Mammary epithelial cell (primary cell): ENCODE results near the gene SLC17A8.

Experiments used
- EZH2 ChIP-seq: IDR thresholded peaks from 2 replicates; pipeline ENCODE4 v1.6.1; 2012; ENCODE audit warnings: low read length, inconsistent platforms, borderline replicate concordance
- TF ChIP-seq, protein P1 (sequence below), 2 donors: IDR thresholded peaks in 1 of 2; conservative IDR thresholded peaks in 1 of 2; 2 replicates each; pipeline ENCODE4 v1.5.1; 2011 to 2012; ENCODE audit warnings: inconsistent platforms in 2 of 2, low read length in 2 of 2, mild to moderate bottlenecking in 2 of 2, control low read depth in 1 of 2, low read depth in 1 of 2; ENCODE audit not compliant: insufficient read depth in 1 of 2; ENCODE audit errors: extremely low read depth in 1 of 2

DNA sequence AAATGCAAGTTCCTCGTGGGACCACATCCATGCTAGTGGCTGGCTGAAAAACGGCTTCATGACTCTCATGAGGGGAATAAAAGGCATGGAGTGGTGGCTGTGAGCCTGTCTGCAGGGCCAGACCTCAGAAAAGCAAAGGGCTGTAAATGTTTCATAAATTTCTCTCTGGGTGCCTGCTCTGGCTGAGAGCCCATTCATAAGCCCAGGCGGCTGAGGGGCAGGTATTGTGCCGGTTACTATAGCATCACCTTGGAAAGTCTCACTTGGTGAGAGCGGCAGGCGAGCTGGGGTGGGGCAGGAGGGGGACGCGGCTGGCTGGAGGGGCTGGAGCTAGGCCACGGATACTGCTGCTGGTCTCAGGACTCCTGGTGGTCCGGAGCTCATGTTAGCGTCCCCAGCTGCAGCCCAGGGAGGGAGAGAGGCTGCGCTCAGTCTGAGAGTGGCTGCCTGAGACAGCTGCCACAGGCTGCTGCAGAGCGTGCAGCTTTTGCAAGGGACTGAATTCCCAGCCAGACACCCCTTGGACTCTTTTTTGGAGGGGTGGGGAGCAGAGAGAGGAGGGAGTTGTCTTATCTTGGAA, at the start of gene SLC17A8:
- TF ChIP-seq, protein P1, sequence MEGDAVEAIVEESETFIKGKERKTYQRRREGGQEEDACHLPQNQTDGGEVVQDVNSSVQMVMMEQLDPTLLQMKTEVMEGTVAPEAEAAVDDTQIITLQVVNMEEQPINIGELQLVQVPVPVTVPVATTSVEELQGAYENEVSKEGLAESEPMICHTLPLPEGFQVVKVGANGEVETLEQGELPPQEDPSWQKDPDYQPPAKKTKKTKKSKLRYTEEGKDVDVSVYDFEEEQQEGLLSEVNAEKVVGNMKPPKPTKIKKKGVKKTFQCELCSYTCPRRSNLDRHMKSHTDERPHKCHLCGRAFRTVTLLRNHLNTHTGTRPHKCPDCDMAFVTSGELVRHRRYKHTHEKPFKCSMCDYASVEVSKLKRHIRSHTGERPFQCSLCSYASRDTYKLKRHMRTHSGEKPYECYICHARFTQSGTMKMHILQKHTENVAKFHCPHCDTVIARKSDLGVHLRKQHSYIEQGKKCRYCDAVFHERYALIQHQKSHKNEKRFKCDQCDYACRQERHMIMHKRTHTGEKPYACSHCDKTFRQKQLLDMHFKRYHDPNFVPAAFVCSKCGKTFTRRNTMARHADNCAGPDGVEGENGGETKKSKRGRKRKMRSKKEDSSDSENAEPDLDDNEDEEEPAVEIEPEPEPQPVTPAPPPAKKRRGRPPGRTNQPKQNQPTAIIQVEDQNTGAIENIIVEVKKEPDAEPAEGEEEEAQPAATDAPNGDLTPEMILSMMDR (conservative IDR thresholded peaks at IDR 0.05 in 1 of 2, IDR thresholded peaks at IDR 0.05 in 1 of 2; ENCODE audit: extremely low read depth in 1 of 2, insufficient read depth in 1 of 2, low read depth in 1 of 2, low read length in 2 of 2) = no peak
- no peak for TF ChIP-seq EZH2
